ENCODE measurements around the gene TRPM8.
"Not testable (repeated sequence)": the region's sequence is repeated elsewhere in the genome, so short reads cannot be mapped to it uniquely, and the experiment has no call there.

TRPM8 gene

GRCh38 chr2:233935426-233935825 is 18.3 kb downstream of the TRPM8 start:
- DNase-seq (ENCODE audit: extremely low spot score, insufficient read length, low read depth) (no peak), FAIRE-seq (no peak)

- DNase-seq (ENCODE audit: extremely low spot score, insufficient read length, low read depth) (no peak), FAIRE-seq (no peak)
These were observed 18.9 kb downstream of the TRPM8 start for GRCh38 chr2:233936089-233936488.

- DNase-seq (ENCODE audit: extremely low spot score, insufficient read length, low read depth) (no peak), FAIRE-seq (no peak)
These were observed 21.6 kb downstream of the TRPM8 start for GRCh38 chr2:233938676-233939370.

- FAIRE-seq (no peak), DNase-seq (ENCODE audit: extremely low spot score, insufficient read length, low read depth) (no peak)
These were observed 23.5 kb downstream of the TRPM8 start for GRCh38 chr2:233940376-233941276.

- DNase-seq (ENCODE audit: extremely low spot score, insufficient read length, low read depth) (no peak), FAIRE-seq (no peak)
These were observed 25.6 kb downstream of the TRPM8 start for GRCh38 chr2:233942731-233943130.

GRCh38 chr2:233944269-233944668 is 27.1 kb downstream of the TRPM8 start:
- FAIRE-seq (no peak), DNase-seq (ENCODE audit: extremely low spot score, insufficient read length, low read depth) (no peak)

- no peak for FAIRE-seq
These were observed 27.5 kb downstream of the TRPM8 start for GRCh38 chr2:233944722-233945121.

GRCh38 chr2:233945146-233945545 is 28.0 kb downstream of the TRPM8 start:
- DNase-seq (ENCODE audit: extremely low spot score, insufficient read length, low read depth) (no peak), FAIRE-seq (no peak)

More at GRCh38 chr2:233944722-233945121, 27.5 kb downstream of the TRPM8 start:
- no peak for DNase-seq (ENCODE audit: extremely low spot score, insufficient read length, low read depth)

- no peak for FAIRE-seq
- no peak for DNase-seq (ENCODE audit: extremely low spot score, insufficient read length, low read depth)
These were observed 33.1 kb downstream of the TRPM8 start for GRCh38 chr2:233950078-233950825.

- DNase-seq (ENCODE audit: extremely low spot score, insufficient read length, low read depth) (no peak), FAIRE-seq (no peak)
These were observed 35.2 kb downstream of the TRPM8 start for GRCh38 chr2:233952335-233952734.

GRCh38 chr2:233953087-233953801 is 36.1 kb downstream of the TRPM8 start:
- DNase-seq (ENCODE audit: extremely low spot score, insufficient read length, low read depth): no peak
- FAIRE-seq: no peak

- FAIRE-seq (no peak), DNase-seq (ENCODE audit: extremely low spot score, insufficient read length, low read depth) (no peak)
These were observed 43.0 kb downstream of the TRPM8 start for GRCh38 chr2:233960203-233960602.

GRCh38 chr2:233961905-233962304 is 44.7 kb downstream of the TRPM8 start:
- no peak for FAIRE-seq
- DNase-seq (ENCODE audit: extremely low spot score, insufficient read length, low read depth): no peak

- DNase-seq (ENCODE audit: extremely low spot score, insufficient read length, low read depth) (no peak), FAIRE-seq (no peak)
These were observed 47.4 kb downstream of the TRPM8 start for GRCh38 chr2:233964581-233964980.

- FAIRE-seq (no peak), DNase-seq (ENCODE audit: extremely low spot score, insufficient read length, low read depth) (no peak)
These were observed 47.9 kb downstream of the TRPM8 start for GRCh38 chr2:233965032-233965603.

- not testable (repeated sequence) for FAIRE-seq; DNase-seq (ENCODE audit: extremely low spot score, insufficient read length, low read depth)
These were observed 48.5 kb downstream of the TRPM8 start for GRCh38 chr2:233965646-233966045.

- FAIRE-seq (no peak), DNase-seq (ENCODE audit: extremely low spot score, insufficient read length, low read depth) (no peak)
These were observed 49.2 kb downstream of the TRPM8 start for GRCh38 chr2:233966388-233966787.

- DNase-seq (ENCODE audit: extremely low spot score, insufficient read length, low read depth) (no peak), FAIRE-seq (no peak)
These were observed 50.0 kb downstream of the TRPM8 start for GRCh38 chr2:233967164-233967563.

GRCh38 chr2:233968556-233968955 is 51.4 kb downstream of the TRPM8 start:
- no peak for DNase-seq (ENCODE audit: extremely low spot score, insufficient read length, low read depth)
- no peak for FAIRE-seq

- not testable (repeated sequence) for FAIRE-seq; DNase-seq (ENCODE audit: extremely low spot score, insufficient read length, low read depth)
These were observed 55.3 kb downstream of the TRPM8 start for GRCh38 chr2:233972460-233972859.

Measured in GM18507 (cell line).